ENCODE results near the gene SUV39H1. TPM values are rescaled to one million over a fixed set of nuclear protein-coding genes. Genes with fewer than 3 reads are reported as not detected.
"Not testable (repeated sequence)": the region's sequence is repeated elsewhere in the genome, so short reads cannot be mapped to it uniquely, and the experiment has no call there.

The SUV39H1 gene
- total RNA-seq, 1 donor from 2014 or later, result 10.8 TPM

- POLR2A ChIA-PET, result no interaction called here
- H3K9me3 Mint-ChIP-seq, result no peaks in the 10 kb centered on the region
- TF ChIP-seq CTCF (IDR thresholded peaks at IDR 0.05), result no peak
- intact Hi-C loops (cut with micrococcal nuclease), result no loop called here
- no peaks in the 10 kb centered on the region for H3K27me3 Mint-ChIP-seq
- H3K4me1 Mint-ChIP-seq, result peaks cover 59% of the 10 kb centered on the region
- no peak for ATAC-seq (ENCODE audit: low read depth)
- CTCF ChIA-PET, result no interaction called here
- H3K27ac Mint-ChIP-seq, result no peak overlapping the region
- no peak overlapping the region for H3K4me3 Mint-ChIP-seq
- H3K36me3 Mint-ChIP-seq (ENCODE audit: low read depth), result peaks cover 24% of the 10 kb centered on the region
- DNase-seq, result no peak
Measured at GRCh38 chrX:48681539-48682183, 14.9 kb upstream of the SUV39H1 start.

- H3K4me3 Mint-ChIP-seq; ATAC-seq (ENCODE audit: low read depth); H3K9me3 Mint-ChIP-seq; H3K27me3 Mint-ChIP-seq; DNase-seq: not testable (repeated sequence)
- POLR2A ChIA-PET, result interaction anchor here (0.6 to 3.0 kb wide), 10 partner anchors 10 to 275 kb away, joined by 3 to 20 read pairs (median 6); partner anchors contain the start of genes HDAC6, OTUD5, PQBP1 and SUV39H1
- Mint-ChIP-seq H3K36me3 (ENCODE audit: low read depth) (peaks cover 35% of the 10 kb centered on the region), H3K4me1 (peaks cover 58% of the 10 kb centered on the region), H3K27ac (peak overlapping the region; percentile 94)
- intact Hi-C loops (cut with micrococcal nuclease), result loop anchor here (1.0 kb wide), 1 partner anchor 14 kb away; the partner anchor contains the start of gene SUV39H1
- CTCF ChIA-PET, result interaction anchor here (1.2 kb wide), 1 partner anchor 14 kb away, joined by 3 read pairs; the partner anchor contains the start of gene SUV39H1
Measured at GRCh38 chrX:48682795-48683194, 13.7 kb upstream of the SUV39H1 start.

- POLR2A ChIA-PET, result interaction anchor here (0.6 to 3.0 kb wide), 14 partner anchors 9 to 274 kb away, joined by 3 to 20 read pairs (median 4); partner anchors contain the start of genes HDAC6, OTUD5, PORCN and PQBP1
- Mint-ChIP-seq H3K36me3 (ENCODE audit: low read depth) (peaks cover 41% of the 10 kb centered on the region), H3K27ac (peak within 1 kb of the TSS; percentile 94), H3K9me3 (no peaks in the 10 kb centered on the region), H3K27me3 (no peaks in the 10 kb centered on the region), H3K4me3 (peak within 1 kb of the TSS; percentile 93), H3K4me1 (peaks cover 58% of the 10 kb centered on the region)
- ATAC-seq (ENCODE audit: low read depth) (peak; percentile 87), DNase-seq (peak; percentile 20)
- intact Hi-C loops (cut with micrococcal nuclease), result loop anchor here (1.0 kb wide), 1 partner anchor 13 kb away; the partner anchor contains the start of gene SUV39H1
- CTCF ChIA-PET, result interaction anchor here (1.2 kb wide), 1 partner anchor 13 kb away, joined by 3 read pairs; the partner anchor contains the start of gene SUV39H1
- no peak for TF ChIP-seq CTCF (IDR thresholded peaks at IDR 0.05)
Measured at GRCh38 chrX:48683411-48683982, 13.0 kb upstream of the SUV39H1 start, which contains the start of gene WAS. Gene WAS, plus strand, starts transcription at chrX:48683799. Its CDS starts 55 bp downstream, at chrX:48683854.

GRCh38 chrX:48684134-48684533, 12.4 kb upstream of the SUV39H1 start:
- ChIA-PET POLR2A (interaction anchor here (0.6 to 3.0 kb wide), 12 partner anchors 8 to 274 kb away, joined by 3 to 20 read pairs (median 5); partner anchors contain the start of genes HDAC6, OTUD5, PORCN and PQBP1), CTCF (interaction anchor here (1.2 kb wide), 1 partner anchor 12 kb away, joined by 3 read pairs; the partner anchor contains the start of gene SUV39H1)
- H3K4me1 Mint-ChIP-seq, result peaks cover 58% of the 10 kb centered on the region

GRCh38 chrX:48685416-48685815, 11.1 kb upstream of the SUV39H1 start:
- intact Hi-C loops (cut with micrococcal nuclease), result no loop called here
- H3K27me3 Mint-ChIP-seq, result no peaks in the 10 kb centered on the region
- ATAC-seq (ENCODE audit: low read depth) (no peak), DNase-seq (no peak)
- ChIA-PET POLR2A (interaction anchor here (1.0 to 3.0 kb wide), 2 partner anchors 9 to 11 kb away, joined by 3 to 20 read pairs; partner anchors contain the start of gene SUV39H1), CTCF (no interaction called here)
- H3K9me3 Mint-ChIP-seq, result no peaks in the 10 kb centered on the region
- no peak for TF ChIP-seq CTCF (IDR thresholded peaks at IDR 0.05)
- no peak overlapping the region for H3K4me3 Mint-ChIP-seq
- peak overlapping the region; percentile 94 for H3K27ac Mint-ChIP-seq
- peaks cover 52% of the 10 kb centered on the region for H3K36me3 Mint-ChIP-seq (ENCODE audit: low read depth)
- H3K4me1 Mint-ChIP-seq, result peaks cover 54% of the 10 kb centered on the region

More at GRCh38 chrX:48684134-48684533, 12.4 kb upstream of the SUV39H1 start:
- Mint-ChIP-seq H3K9me3 (no peaks in the 10 kb centered on the region), H3K4me3 (peak overlapping the region; percentile 93), H3K27me3 (no peaks in the 10 kb centered on the region), H3K36me3 (ENCODE audit: low read depth) (peaks cover 43% of the 10 kb centered on the region), H3K27ac (peak overlapping the region; percentile 94)
- intact Hi-C loops (cut with micrococcal nuclease), result no loop called here
- TF ChIP-seq CTCF (IDR thresholded peaks at IDR 0.05), result no peak
- DNase-seq (no peak), ATAC-seq (ENCODE audit: low read depth) (no peak)
